B cell (primary cell): ENCODE measurements around the gene KLRB1. TPM values are rescaled to one million over a fixed set of nuclear protein-coding genes. Genes with fewer than 3 reads are reported as not detected.
"Not testable (repeated sequence)": the region's sequence is repeated elsewhere in the genome, so short reads cannot be mapped to it uniquely, and the experiment has no call there.

Experiments
- ATAC-seq: fragments of 200-7000 bp; cut with Tn5 transposase; one replicate; pipeline ENCODE4 v1.10.0; 2021; ENCODE audit warnings: low read depth, mild to moderate bottlenecking, moderate number of reproducible peaks, moderate library complexity
- CTCF ChIA-PET: fragments of 350-600 bp; sonication (Branson Sonifier 250); formaldehyde crosslinking; loops from one replicate; lab custom pipeline; 2021; ENCODE audit warnings: antibody characterized with exemption, inconsistent platforms; lab: Charles Lee
- POLR2A ChIA-PET: fragments of 350-600 bp; sonication (Branson Sonifier 250); formaldehyde crosslinking; loops from one replicate; lab custom pipeline; 2021; ENCODE audit warnings: antibody characterized with exemption; lab: Charles Lee
- DNase-seq: peaks from one replicate; pipeline ENCODE4 v3.0.0; 2013
- H2AFZ ChIP-seq: 2 replicates; pipeline ENCODE4 v1.6.1; 2012; ENCODE audit warnings: mild to moderate bottlenecking, low read depth, low read length; ENCODE audit not compliant: insufficient read depth, poor library complexity, severe bottlenecking
- H3K27ac ChIP-seq, 2 donors: 1 replicate in 1 of 2; 2 replicates in 1 of 2; pipeline ENCODE4 v1.5.1; 2012 to 2013; ENCODE audit warnings: low read length in 2 of 2, mild to moderate bottlenecking in 2 of 2, moderate library complexity in 1 of 2
- H3K27me3 ChIP-seq, 4 experiments: fragments of 200-600 bp in 1 of 4; sonication (generic) in 1 of 4; replicated peaks in 1 of 4; 1 replicate in 2 of 4; 2 replicates in 2 of 4; pipeline versions ENCODE4 v1.6.1 to v1.7.0; 2013 to 2016; ENCODE audit warnings: low read length in 3 of 4, mild to moderate bottlenecking in 2 of 4, mixed read lengths in 1 of 4, moderate library complexity in 1 of 4; ENCODE audit not compliant: insufficient read depth in 4 of 4, control insufficient read depth in 3 of 4; ENCODE audit errors: control extremely low read depth in 1 of 4
- H3K36me3 ChIP-seq, 2 experiments: replicated peaks in 1 of 2; 1 replicate in 1 of 2; 2 replicates in 1 of 2; pipeline versions ENCODE4 v1.6.1 to v1.7.1; 2013; ENCODE audit warnings: low read length in 1 of 2; ENCODE audit not compliant: insufficient read depth in 2 of 2, control insufficient read depth in 1 of 2; ENCODE audit errors: control extremely low read depth in 1 of 2, extremely low read depth in 1 of 2
- H3K4me1 ChIP-seq, 2 donors: fragments of 200-600 bp in 1 of 2; sonication (generic) in 1 of 2; 1 replicate in 1 of 2; 2 replicates in 1 of 2; pipeline versions ENCODE4 v1.5.1 to v1.6.1; 2013 to 2017; ENCODE audit warnings: low read length in 2 of 2; ENCODE audit not compliant: control insufficient read depth in 2 of 2, insufficient read depth in 2 of 2
- H3K4me2 ChIP-seq: replicated peaks from 2 replicates; pipeline ENCODE3; 2012; ENCODE audit warnings: mild to moderate bottlenecking, low read depth, low read length; ENCODE audit not compliant: poor library complexity, severe bottlenecking
- H3K4me3 ChIP-seq, 5 experiments: fragments of 200-600 bp in 1 of 5; sonication (generic) in 1 of 5; 1 replicate in 3 of 5; 2 replicates in 2 of 5; pipeline versions ENCODE4 v1.5.1 to v1.7.0; 2011 to 2016; ENCODE audit warnings: low read length in 4 of 5, mild to moderate bottlenecking in 4 of 5, low read depth in 2 of 5, control low read depth in 1 of 5, moderate library complexity in 1 of 5; ENCODE audit not compliant: insufficient read depth in 1 of 5; ENCODE audit errors: control extremely low read depth in 1 of 5, extremely low read depth in 1 of 5
- H3K79me2 ChIP-seq: fragments of 200-600 bp; sonication (generic); one replicate; pipeline ENCODE4 v1.6.0; 2016; ENCODE audit warnings: low read length; ENCODE audit not compliant: control insufficient read depth, insufficient read depth
- H3K9ac ChIP-seq: fragments of 200-600 bp; sonication (generic); 2 replicates; pipeline ENCODE4 v1.6.1; 2017; ENCODE audit warnings: mild to moderate bottlenecking, low read length, moderate library complexity
- H3K9me3 ChIP-seq, 3 donors: one replicate each; pipeline versions ENCODE4 v1.6.1 to v1.7.1; 2013; ENCODE audit warnings: low read length in 2 of 3; ENCODE audit not compliant: control insufficient read depth in 2 of 3, insufficient read depth in 1 of 3; ENCODE audit errors: control extremely low read depth in 1 of 3
- H4K20me1 ChIP-seq: 2 replicates; pipeline ENCODE4 v1.6.0; 2012; ENCODE audit warnings: mild to moderate bottlenecking, low read length; ENCODE audit not compliant: insufficient read depth, control insufficient read depth, poor library complexity, severe bottlenecking
- H3K27ac Mint-ChIP-seq: one replicate; pipeline ENCODE4 v1.8.0; 2021; ENCODE audit warnings: mixed read lengths
- H3K27me3 Mint-ChIP-seq: one replicate; pipeline ENCODE4 v1.8.0; 2021; ENCODE audit warnings: mixed read lengths
- H3K4me1 Mint-ChIP-seq: one replicate; pipeline ENCODE4 v1.8.0; 2021; ENCODE audit warnings: mixed read lengths
- H3K4me3 Mint-ChIP-seq: one replicate; pipeline ENCODE4 v1.8.0; 2021; ENCODE audit warnings: mixed read lengths
- H3K9me3 Mint-ChIP-seq: one replicate; pipeline ENCODE4 v1.8.0; 2022; ENCODE audit warnings: mixed read lengths; ENCODE audit not compliant: insufficient read depth
- EZH2 ChIP-seq: IDR thresholded peaks from 2 replicates; pipeline ENCODE4 v1.6.1; 2012; ENCODE audit warnings: borderline replicate concordance, low read depth, mild to moderate bottlenecking, moderate library complexity, low read length; ENCODE audit not compliant: insufficient read depth, poor library complexity, severe bottlenecking
- WGBS: methylation state at CpG from one replicate; pipeline ENCODE4 v1.1.5; 2013; ENCODE audit warnings: missing lambda C conversion rate; ENCODE audit not compliant: insufficient coverage; 5-methylcytosine and 5-hydroxymethylcytosine counted together
- intact Hi-C: fragments of 100-400 bp; cut with micrococcal nuclease; formaldehyde crosslinking; loops from one replicate; pipeline ENCODE4 v1.10.0; 2022
- polyA plus RNA-seq: library from polyadenylated mRNA; depleted of rRNA; stranded (reverse); fragments of >200 nt; gene quantifications from 2 replicates; pipeline ENCODE4 v1.2.3, GENCODE V29; 2012
- total RNA-seq, 2 donors: library from RNA; stranded (reverse); fragments of 120-200 nt in 1 of 2; gene quantifications; 1 replicate in 1 of 2; 2 replicates in 1 of 2; pipeline versions ENCODE4 v1.2.3 to v1.2.4, GENCODE V29; 2013 to 2022
- TF ChIP-seq, protein P1 (sequence below): fragments of 200-600 bp; IDR thresholded peaks from one replicate; pipeline ENCODE4 v1.8.0; 2022; ENCODE audit warnings: antibody characterized with exemption, mild to moderate bottlenecking

The KLRB1 gene
- total and polyA plus RNA-seq, 2 donors (not counting 1 experiment from before 2014, with no cell fraction given), result 0.12 TPM; not detected in 1

DNA sequence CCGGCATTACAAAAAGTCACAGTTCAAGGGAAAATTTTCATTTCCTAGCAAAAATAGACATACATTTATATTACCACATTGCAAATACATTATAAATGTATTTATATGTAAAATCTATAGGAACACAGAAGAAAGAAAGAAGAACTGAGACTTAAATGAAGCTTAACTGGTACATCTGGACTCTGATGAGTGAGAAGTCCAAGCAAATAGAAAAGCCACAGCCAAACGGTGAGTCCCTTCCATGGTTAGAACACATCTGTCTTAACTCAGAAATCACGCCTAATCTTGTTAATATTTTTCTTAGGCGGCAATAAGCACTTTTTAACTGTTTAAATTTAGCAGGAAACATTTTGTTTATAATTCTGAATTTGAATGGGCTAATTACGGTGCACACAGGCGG lies 9.4 kb upstream of the KLRB1 start:
- Mint-ChIP-seq H3K9me3 (peaks cover 2% of the 10 kb centered on the region), H3K27me3 (no peaks in the 10 kb centered on the region), H3K4me1 (peaks cover 49% of the 10 kb centered on the region), H3K4me3 (peak overlapping the region; percentile 10), H3K27ac (peak overlapping the region; percentile 43)
- Histone ChIP-seq H3K79me2 (no peaks in the 10 kb centered on the region), H3K4me2 (peak overlapping the region; percentile 44), H4K20me1 (no peaks in the 10 kb centered on the region), H3K4me3 (no peak overlapping the region), H3K9ac (no peak overlapping the region), H3K27me3 (no peaks in the 10 kb centered on the region), H3K27ac (peak overlapping the region in 1 of 2 donors; percentile 13), H3K9me3 (no peaks in the 10 kb centered on the region), H3K4me1 (peaks cover 35 to 37% of the 10 kb centered on the region in 2 donors), H3K36me3 (no peaks in the 10 kb centered on the region), H2AFZ (peak overlapping the region; percentile 12)
- ChIA-PET POLR2A (interaction anchor here (0.7 kb wide), 1 partner anchor 251 kb away, joined by 4 read pairs; no protein-coding TSS in a partner anchor), CTCF (interaction anchor here (1.1 to 2.1 kb wide), 4 partner anchors 16 to 134 kb away, joined by 3 to 5 read pairs (median 4); no protein-coding TSS in a partner anchor)
- TF ChIP-seq, protein P1, sequence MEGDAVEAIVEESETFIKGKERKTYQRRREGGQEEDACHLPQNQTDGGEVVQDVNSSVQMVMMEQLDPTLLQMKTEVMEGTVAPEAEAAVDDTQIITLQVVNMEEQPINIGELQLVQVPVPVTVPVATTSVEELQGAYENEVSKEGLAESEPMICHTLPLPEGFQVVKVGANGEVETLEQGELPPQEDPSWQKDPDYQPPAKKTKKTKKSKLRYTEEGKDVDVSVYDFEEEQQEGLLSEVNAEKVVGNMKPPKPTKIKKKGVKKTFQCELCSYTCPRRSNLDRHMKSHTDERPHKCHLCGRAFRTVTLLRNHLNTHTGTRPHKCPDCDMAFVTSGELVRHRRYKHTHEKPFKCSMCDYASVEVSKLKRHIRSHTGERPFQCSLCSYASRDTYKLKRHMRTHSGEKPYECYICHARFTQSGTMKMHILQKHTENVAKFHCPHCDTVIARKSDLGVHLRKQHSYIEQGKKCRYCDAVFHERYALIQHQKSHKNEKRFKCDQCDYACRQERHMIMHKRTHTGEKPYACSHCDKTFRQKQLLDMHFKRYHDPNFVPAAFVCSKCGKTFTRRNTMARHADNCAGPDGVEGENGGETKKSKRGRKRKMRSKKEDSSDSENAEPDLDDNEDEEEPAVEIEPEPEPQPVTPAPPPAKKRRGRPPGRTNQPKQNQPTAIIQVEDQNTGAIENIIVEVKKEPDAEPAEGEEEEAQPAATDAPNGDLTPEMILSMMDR, result no peak
- ATAC-seq (no peak), DNase-seq (no peak)
- intact Hi-C loops, result loop anchor here (5.0 kb wide), 2 partner anchors 180 to 285 kb away; no protein-coding TSS in a partner anchor
- WGBS, result no CpG with 5 or more reads among the region's 6 CpGs

DNA sequence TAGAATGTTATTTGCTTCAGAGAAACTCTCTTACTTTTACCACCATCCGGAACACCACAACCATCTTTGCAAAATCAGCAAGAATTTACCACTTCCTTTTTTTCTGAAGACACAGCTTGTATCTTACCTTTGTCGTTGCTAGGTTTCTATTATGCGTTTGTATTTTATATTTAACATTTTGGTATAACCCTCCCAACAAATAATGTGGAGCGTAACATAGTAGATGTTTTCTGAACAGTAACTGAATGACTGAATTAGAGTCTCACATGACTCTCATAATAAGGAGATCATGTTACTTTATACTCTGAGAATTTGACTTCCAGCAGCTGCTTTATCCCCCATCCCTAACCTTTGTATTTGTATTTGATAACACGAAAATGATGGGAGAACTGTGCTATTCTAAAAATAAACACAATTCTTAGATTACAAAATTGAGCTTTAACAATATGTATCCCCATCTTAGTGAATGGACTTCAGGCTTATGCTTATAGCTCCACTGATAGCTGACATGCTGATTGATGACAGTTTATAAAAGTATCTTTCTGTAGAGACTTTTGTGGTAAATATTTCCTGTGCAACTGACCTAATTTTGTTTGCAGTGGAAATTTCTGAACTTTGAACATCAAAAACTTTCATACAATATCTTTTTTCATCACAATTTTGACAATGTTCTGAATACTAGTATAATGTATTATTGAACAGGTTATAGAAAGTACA lies 7.9 kb upstream of the KLRB1 start:
- TF ChIP-seq, protein P1, result no peak
- no peak for TF ChIP-seq EZH2
- ChIA-PET POLR2A (no interaction called here), CTCF (interaction anchor here (0.9 to 1.8 kb wide), 7 partner anchors 19 to 284 kb away, joined by 3 to 5 read pairs (median 3); no protein-coding TSS in a partner anchor)
- H3K27me3 ChIP-seq, result no peaks in the 10 kb centered on the region
- no peaks in the 10 kb centered on the region for H3K36me3 ChIP-seq
- H3K79me2 ChIP-seq, result no peaks in the 10 kb centered on the region
- H3K4me2 ChIP-seq, result peak overlapping the region; percentile 58
- peak overlapping the region in 1 of 5 experiments; percentile 18 for H3K4me3 ChIP-seq
- Mint-ChIP-seq H3K27me3 (no peaks in the 10 kb centered on the region), H3K4me3 (peak overlapping the region; percentile 64), H3K27ac (peak overlapping the region; percentile 83), H3K4me1 (peaks cover 49% of the 10 kb centered on the region), H3K9me3 (peaks cover 2% of the 10 kb centered on the region)
- intact Hi-C loops, result loop anchor here (5.0 kb wide), 2 partner anchors 182 to 283 kb away; no protein-coding TSS in a partner anchor
- peak overlapping the region; percentile 60 to 81 for H3K27ac ChIP-seq
- H3K9ac ChIP-seq, result peak overlapping the region; percentile 41
- peak; percentile 65 for DNase-seq
- no CpG with 5 or more reads among the region's 5 CpGs for WGBS
- H4K20me1 ChIP-seq, result no peaks in the 10 kb centered on the region
- peaks cover 35 to 39% of the 10 kb centered on the region in 2 donors for H3K4me1 ChIP-seq
- peaks cover 0 to 4% (median 0%) of the 10 kb centered on the region in 3 donors for H3K9me3 ChIP-seq
- no peak overlapping the region for H2AFZ ChIP-seq
- ATAC-seq, result peak; percentile 74

DNA sequence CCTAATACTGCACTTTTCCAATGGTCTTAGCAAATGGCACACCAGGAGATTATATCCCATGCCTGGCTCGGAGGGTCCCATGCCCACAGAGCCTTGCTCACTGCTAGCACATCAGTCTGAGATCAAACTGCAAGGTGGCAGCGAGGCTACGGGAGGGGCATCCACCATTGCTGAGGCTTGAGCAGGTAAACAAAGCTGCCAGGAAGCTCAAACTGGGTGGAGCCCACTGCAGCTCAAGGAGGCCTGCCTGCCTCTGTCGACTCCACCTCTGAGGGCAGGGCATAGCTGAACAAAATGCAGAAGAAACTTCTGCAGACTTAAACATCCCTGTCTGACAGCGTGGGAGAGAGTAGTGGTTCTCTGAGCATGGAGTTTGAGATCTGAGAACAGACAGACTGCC lies 2.9 kb upstream of the KLRB1 start:
- peaks cover 9 to 13% of the 10 kb centered on the region in 2 donors for H3K4me1 ChIP-seq
- H3K27ac ChIP-seq, H3K36me3 ChIP-seq, H3K9me3 Mint-ChIP-seq, H3K4me2 ChIP-seq, DNase-seq, H3K9ac ChIP-seq, H3K9me3 ChIP-seq, H4K20me1 ChIP-seq, H3K4me3 Mint-ChIP-seq, H3K4me3 ChIP-seq, ATAC-seq, intact Hi-C loops, H3K27me3 Mint-ChIP-seq, H3K27me3 ChIP-seq, CTCF ChIA-PET, H3K27ac Mint-ChIP-seq, H2AFZ ChIP-seq, H3K79me2 ChIP-seq, POLR2A ChIA-PET: not testable (repeated sequence)
- H3K4me1 Mint-ChIP-seq, result peaks cover 18% of the 10 kb centered on the region
- 84% methylated on average over 5 of the region's 5 CpGs for WGBS
